Activated effector memory CD4-positive, alpha-beta T cell treated with Interleukin-2 at 50 U/mL for 16 hours (primary cell): ENCODE results near the gene ANKRD13A.

Experiments used
- DNase-seq: peaks from one replicate; pipeline ENCODE4 v3.0.0-alpha.2; 2020

The ANKRD13A gene

GRCh38 chr12:109998904-109999648 is at the start of gene ANKRD13A:
Gene ANKRD13A (plus strand): TSS chr12:109999430. CDS start chr12:109999689, 259 bp downstream.
- DNase-seq = peak; percentile 86

GRCh38 chr12:109950625-109951024 is 48.6 kb upstream of the ANKRD13A start:
- no peak for DNase-seq

GRCh38 chr12:109951136-109951535 is 48.1 kb upstream of the ANKRD13A start:
- DNase-seq = no peak

- no peak for DNase-seq
These were observed 47.5 kb upstream of the ANKRD13A start for GRCh38 chr12:109951751-109952150.

- DNase-seq = no peak
These were observed 46.9 kb upstream of the ANKRD13A start for GRCh38 chr12:109952160-109952858.

GRCh38 chr12:109952873-109953272 is 46.4 kb upstream of the ANKRD13A start:
- no peak for DNase-seq

GRCh38 chr12:109953656-109954055 is 45.6 kb upstream of the ANKRD13A start:
- DNase-seq = no peak

- DNase-seq = no peak
These were observed 40.9 kb upstream of the ANKRD13A start for GRCh38 chr12:109958374-109958773.

- no peak for DNase-seq
These were observed 39.7 kb upstream of the ANKRD13A start for GRCh38 chr12:109959411-109960093.

GRCh38 chr12:109961201-109961600 is 38.0 kb upstream of the ANKRD13A start:
- DNase-seq = no peak

- no peak for DNase-seq
These were observed 37.6 kb upstream of the ANKRD13A start for GRCh38 chr12:109961612-109962011.

- no peak for DNase-seq
These were observed 36.8 kb upstream of the ANKRD13A start for GRCh38 chr12:109962398-109962797.

- no peak for DNase-seq
These were observed 35.9 kb upstream of the ANKRD13A start for GRCh38 chr12:109963330-109963729.

GRCh38 chr12:109963743-109964429 is 35.3 kb upstream of the ANKRD13A start:
- no peak for DNase-seq

GRCh38 chr12:109966546-109966945 is 32.7 kb upstream of the ANKRD13A start:
- DNase-seq = no peak

GRCh38 chr12:109967383-109968031 is 31.7 kb upstream of the ANKRD13A start:
- no peak for DNase-seq

- no peak for DNase-seq
These were observed 31.2 kb upstream of the ANKRD13A start for GRCh38 chr12:109968032-109968420.

- no peak for DNase-seq
These were observed 30.4 kb upstream of the ANKRD13A start for GRCh38 chr12:109968801-109969200.

GRCh38 chr12:109972821-109973220 is 26.4 kb upstream of the ANKRD13A start:
- no peak for DNase-seq

- DNase-seq = peak; percentile 37
These were observed 17.9 kb upstream of the ANKRD13A start for GRCh38 chr12:109981311-109981710.

- DNase-seq = no peak
These were observed 17.0 kb upstream of the ANKRD13A start for GRCh38 chr12:109982210-109982609.

- DNase-seq = no peak
These were observed 15.6 kb upstream of the ANKRD13A start for GRCh38 chr12:109983432-109984142.
